GM18499 (cell line): ENCODE results near the gene USP17L19.
"Not testable (repeated sequence)": the region's sequence is repeated elsewhere in the genome, so short reads cannot be mapped to it uniquely, and the experiment has no call there.

Source experiments
- ATAC-seq: cut with Tn5 transposase; IDR thresholded peaks from one replicate; pipeline ENCODE4 v1.9.1; 2021; ENCODE audit warnings: moderate number of reproducible peaks; ENCODE audit not compliant: insufficient read depth, unreplicated experiment

Gene USP17L19

GRCh38 chr4:9253078-9253477 lies at the start of gene USP17L19:
TSS of gene USP17L19 (plus strand) at chr4:9253378. CDS start at chr4:9253378, 0 bp downstream.
- not testable (repeated sequence) for ATAC-seq

DNA sequence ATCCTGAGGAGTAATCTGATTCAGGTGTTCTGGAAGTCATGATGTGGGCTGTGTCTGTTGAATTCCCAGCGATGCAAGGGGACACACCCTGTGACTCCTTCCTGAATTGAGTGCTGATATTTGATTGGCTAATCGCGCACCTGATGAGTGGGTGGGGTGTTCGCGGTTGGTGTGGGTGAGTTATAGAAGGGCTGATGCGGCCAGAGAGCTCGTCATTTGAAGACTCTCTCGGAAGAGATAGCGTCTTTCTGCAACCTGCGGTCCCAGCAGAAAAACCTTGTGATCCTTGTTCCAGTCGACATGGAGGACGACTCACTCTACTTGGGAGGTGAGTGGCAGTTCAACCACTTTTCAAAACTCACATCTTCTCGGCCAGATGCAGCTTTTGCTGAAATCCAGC lies 42.8 kb upstream of the USP17L19 start, which contains the start of gene USP17L10:
TSS of gene USP17L10 (plus strand) at position 301 of the 400 bp plus-strand sequence. CDS start at position 301, 0 bp downstream.
- ATAC-seq = not testable (repeated sequence)

GRCh38 chr4:9214701-9215100 lies 38.5 kb upstream of the USP17L19 start:
- not testable (repeated sequence) for ATAC-seq

GRCh38 chr4:9215105-9215504 lies 38.1 kb upstream of the USP17L19 start, which contains the start of gene USP17L11:
TSS of gene USP17L11 (plus strand) at chr4:9215405. CDS start at chr4:9215405, 0 bp downstream.
- not testable (repeated sequence) for ATAC-seq

DNA sequence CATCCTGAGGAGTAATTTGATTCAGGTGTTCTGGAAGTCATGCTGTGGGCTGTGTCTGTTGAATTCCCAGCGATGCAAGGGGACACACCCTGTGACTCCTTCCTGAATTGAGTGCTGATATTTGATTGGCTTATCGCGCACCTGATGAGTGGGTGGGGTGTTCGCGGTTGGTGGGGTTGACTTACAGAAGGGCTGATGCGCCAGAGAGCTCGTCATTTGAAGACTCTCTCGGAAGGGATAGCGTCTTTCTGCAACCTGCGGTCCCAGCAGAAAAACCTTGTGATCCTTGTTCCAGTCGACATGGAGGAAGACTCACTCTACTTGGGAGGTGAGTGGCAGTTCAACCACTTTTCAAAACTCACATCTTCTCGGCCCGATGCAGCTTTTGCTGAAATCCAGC lies 33.3 kb upstream of the USP17L19 start, which contains the start of gene USP17L12:
TSS of gene USP17L12 (plus strand) at position 301 of the 400 bp plus-strand sequence. CDS start at position 301, 0 bp downstream.
- ATAC-seq = not testable (repeated sequence)

GRCh38 chr4:9224596-9224995 lies 28.6 kb upstream of the USP17L19 start, which contains the start of gene USP17L13:
TSS of gene USP17L13 (plus strand) at chr4:9224896. CDS start at chr4:9224896, 0 bp downstream.
- not testable (repeated sequence) for ATAC-seq

- not testable (repeated sequence) for ATAC-seq
Measured at GRCh38 chr4:9230249-9230648, 22.9 kb upstream of the USP17L19 start.

DNA sequence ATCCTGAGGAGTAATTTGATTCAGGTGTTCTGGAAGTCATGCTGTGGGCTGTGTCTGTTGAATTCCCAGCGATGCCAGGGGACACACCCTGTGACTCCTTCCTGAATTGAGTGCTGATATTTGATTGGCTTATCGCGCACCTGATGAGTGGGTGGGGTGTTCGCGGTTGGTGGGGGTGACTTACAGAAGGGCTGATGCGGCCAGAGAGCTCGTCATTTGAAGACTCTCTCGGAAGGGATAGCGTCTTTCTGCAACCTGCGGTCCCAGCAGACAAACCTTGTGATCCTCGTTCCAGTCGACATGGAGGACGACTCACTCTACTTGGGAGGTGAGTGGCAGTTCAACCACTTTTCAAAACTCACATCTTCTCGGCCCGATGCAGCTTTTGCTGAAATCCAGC lies 19.1 kb upstream of the USP17L19 start, which contains the start of gene USP17L15:
TSS of gene USP17L15 (plus strand) at position 301 of the 400 bp plus-strand sequence. CDS start at position 301, 0 bp downstream.
- not testable (repeated sequence) for ATAC-seq

GRCh38 chr4:9238461-9238860 lies 14.7 kb upstream of the USP17L19 start:
- ATAC-seq = not testable (repeated sequence)

- not testable (repeated sequence) for ATAC-seq
Measured at GRCh38 chr4:9243579-9243978, 9.6 kb upstream of the USP17L19 start, which contains the start of gene USP17L17. TSS of gene USP17L17 (plus strand) at chr4:9243879. CDS start at chr4:9243879, 0 bp downstream.

GRCh38 chr4:9247953-9248680 lies 5.1 kb upstream of the USP17L19 start, which contains the start of gene USP17L18:
TSS of gene USP17L18 (plus strand) at chr4:9248630. CDS start at chr4:9248630, 0 bp downstream.
- not testable (repeated sequence) for ATAC-seq

DNA sequence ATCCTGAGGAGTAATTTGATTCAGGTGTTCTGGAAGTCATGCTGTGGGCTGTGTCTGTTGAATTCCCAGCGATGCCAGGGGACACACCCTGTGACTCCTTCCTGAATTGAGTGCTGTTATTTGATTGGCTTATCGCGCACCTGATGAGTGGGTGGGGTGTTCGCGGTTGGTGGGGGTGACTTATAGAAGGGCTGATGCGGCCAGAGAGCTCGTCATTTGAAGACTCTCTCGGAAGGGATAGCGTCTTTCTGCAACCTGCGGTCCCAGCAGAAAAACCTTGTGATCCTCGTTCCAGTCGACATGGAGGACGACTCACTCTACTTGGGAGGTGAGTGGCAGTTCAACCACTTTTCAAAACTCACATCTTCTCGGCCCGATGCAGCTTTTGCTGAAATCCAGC lies 4.6 kb downstream of the USP17L19 start, which contains the start of gene USP17L20:
TSS of gene USP17L20 (plus strand) at position 301 of the 400 bp plus-strand sequence. CDS start at position 301, 0 bp downstream.
- ATAC-seq = not testable (repeated sequence)

GRCh38 chr4:9262572-9262971 lies 9.4 kb downstream of the USP17L19 start, which contains the start of gene USP17L21:
TSS of gene USP17L21 (plus strand) at chr4:9262872. CDS start at chr4:9262872, 0 bp downstream.
- not testable (repeated sequence) for ATAC-seq

GRCh38 chr4:9267319-9267718 lies 14.1 kb downstream of the USP17L19 start, which contains the start of gene USP17L22:
TSS of gene USP17L22 (plus strand) at chr4:9267619. CDS start at chr4:9267619, 0 bp downstream.
- not testable (repeated sequence) for ATAC-seq

- not testable (repeated sequence) for ATAC-seq
Measured at GRCh38 chr4:9271719-9272118, 18.5 kb downstream of the USP17L19 start.
